ENCODE results near the gene PTPRD. TPM values are rescaled to one million over a fixed set of nuclear protein-coding genes. Genes with fewer than 3 reads are reported as not detected.

PTPRD gene
- total and polyA plus RNA-seq, 2 experiments from 2014 or later = 11.5 to 58.0 TPM

DNA sequence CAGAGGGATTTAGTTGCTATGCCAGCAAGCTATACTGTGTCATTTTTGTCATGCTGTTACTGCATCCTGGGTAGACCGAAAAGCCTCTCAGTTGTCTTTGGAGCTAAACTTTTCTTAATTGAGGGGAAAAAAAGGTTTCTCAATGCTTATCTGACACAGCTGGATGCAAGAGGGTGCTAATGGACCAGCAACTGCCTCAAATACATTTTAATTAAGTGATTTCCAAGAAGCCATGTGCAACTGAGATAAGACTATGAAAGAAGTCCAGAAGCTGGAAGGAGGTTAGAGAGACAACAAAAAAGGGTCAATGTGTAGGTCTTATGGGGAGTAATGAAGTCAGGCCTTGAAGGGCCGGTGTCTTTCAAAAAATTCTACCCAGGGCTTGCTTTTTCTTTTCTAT lies 2347.5 kb downstream of the PTPRD start:
- Histone ChIP-seq H3K79me2 (replicated peaks; ENCODE audit: insufficient read depth) (no peaks in the 10 kb centered on the region), H3K27me3 (ENCODE audit: insufficient read depth) (no peaks in the 10 kb centered on the region), H3K4me3 (no peak overlapping the region), H3K9me2 (ENCODE audit: insufficient read depth) (0 out of 2 replicates have a peak, but pooled peaks cover 5% of the 10 kb centered on the region), H3K36me3 (ENCODE audit: insufficient read depth) (no peaks in the 10 kb centered on the region), H3K4me2 (no peak overlapping the region), H3K27ac (ENCODE audit: low read depth) (no peak overlapping the region), H3K4me1 (ENCODE audit: insufficient read depth) (0 out of 2 replicates have a peak, but pooled peaks cover 4% of the 10 kb centered on the region), H4K20me1 (replicated peaks; ENCODE audit: insufficient read depth) (no peaks in the 10 kb centered on the region), H3F3A (replicated peaks; ENCODE audit: low read depth) (no peaks in the 10 kb centered on the region), H2AFZ (no peak overlapping the region)
- DNase-seq (ENCODE audit: low spot score) (no peak), ATAC-seq (no peak)
- Mint-ChIP-seq H3K4me3 (no peak overlapping the region), H3K27ac (no peak overlapping the region), H3K9me3 (no peaks in the 10 kb centered on the region), H3K4me1 (peaks cover 12% of the 10 kb centered on the region), H3K27me3 (ENCODE audit: insufficient read depth, low read depth, poor library complexity) (peaks cover 4% of the 10 kb centered on the region), H3K36me3 (ENCODE audit: low read depth) (no peaks in the 10 kb centered on the region)
- TF ChIP-seq EZH2phosphoT487 (IDR thresholded peaks at IDR 0.05; ENCODE audit: unreplicated experiment) = no peak

Small RNA genes within 50 kb of the gene (small RNA-seq; reads per million reads assigned to genes)
- gene AL135790.2 (ENCODE audit: low replicate concordance) = not detected
- gene RNU7-185P (ENCODE audit: low replicate concordance) = not detected
